Prostate gland (tissue), 2 donors: ENCODE data around the gene PIAS3.

ENCODE experiments used
- CTCF ChIP-seq, 4 experiments: fragments of 200-600 bp in 2 of 4; fragments of 450-650 bp in 2 of 4; sonication (generic) in 2 of 4; IDR thresholded peaks; 1 replicate in 3 of 4; 2 replicates in 1 of 4; pipeline ENCODE4 v1.5.1; 2016 to 2019; ENCODE audit warnings: antibody characterized with exemption in 4 of 4, mild to moderate bottlenecking in 2 of 4, moderate library complexity in 2 of 4
- POLR2A ChIP-seq: fragments of 450-650 bp; IDR thresholded peaks from one replicate; pipeline ENCODE4 v1.6.1; 2016; ENCODE audit warnings: antibody characterized with exemption, mild to moderate bottlenecking

- TF ChIP-seq CTCF (IDR thresholded peaks at IDR 0.05) (no peak), POLR2A (no peak)
Observed at GRCh38 chr1:145893306-145894055, 34.6 kb upstream of the PIAS3 start.
